DMS53 treated with DMSO at 0.1 percent for 48 hours (cell line): ENCODE data around the gene FEM1C.

ENCODE experiments used
- DNase-seq: peaks from one replicate; lab custom pipeline; 2025; ENCODE audit not compliant: unreplicated experiment; lab: John Stamatoyannopoulos, UW

FEM1C gene

DNA sequence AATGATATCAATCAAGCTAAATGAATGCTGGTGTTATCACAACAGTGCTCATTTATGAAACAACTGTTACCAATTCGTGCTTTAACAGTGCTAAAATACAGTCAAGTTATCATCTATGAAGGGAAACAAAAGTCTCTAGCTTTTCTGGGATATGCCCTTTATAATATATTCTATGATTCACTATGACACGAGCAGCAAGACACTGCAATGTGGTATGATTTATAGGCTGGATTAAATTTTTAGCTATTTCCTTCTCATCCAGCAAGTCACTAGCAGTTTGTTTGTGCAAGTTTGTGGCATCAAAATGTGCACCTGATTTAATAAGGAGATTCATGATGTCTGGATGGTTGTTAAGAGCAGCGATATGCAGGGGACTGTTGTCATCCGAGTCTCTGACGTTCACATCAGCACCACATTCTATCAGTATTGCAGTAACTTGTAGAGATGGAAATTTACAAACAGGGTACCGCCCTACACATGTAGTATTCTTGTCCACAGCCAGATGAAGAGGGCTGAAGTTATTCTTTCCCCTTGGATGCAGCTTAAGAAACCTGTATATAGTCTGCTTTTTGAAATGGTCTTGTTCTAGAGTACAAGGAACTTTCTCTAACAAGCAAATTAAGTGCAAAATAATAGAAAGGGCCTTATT lies 20.3 kb downstream of the FEM1C start:
- DNase-seq = no peak

DNA sequence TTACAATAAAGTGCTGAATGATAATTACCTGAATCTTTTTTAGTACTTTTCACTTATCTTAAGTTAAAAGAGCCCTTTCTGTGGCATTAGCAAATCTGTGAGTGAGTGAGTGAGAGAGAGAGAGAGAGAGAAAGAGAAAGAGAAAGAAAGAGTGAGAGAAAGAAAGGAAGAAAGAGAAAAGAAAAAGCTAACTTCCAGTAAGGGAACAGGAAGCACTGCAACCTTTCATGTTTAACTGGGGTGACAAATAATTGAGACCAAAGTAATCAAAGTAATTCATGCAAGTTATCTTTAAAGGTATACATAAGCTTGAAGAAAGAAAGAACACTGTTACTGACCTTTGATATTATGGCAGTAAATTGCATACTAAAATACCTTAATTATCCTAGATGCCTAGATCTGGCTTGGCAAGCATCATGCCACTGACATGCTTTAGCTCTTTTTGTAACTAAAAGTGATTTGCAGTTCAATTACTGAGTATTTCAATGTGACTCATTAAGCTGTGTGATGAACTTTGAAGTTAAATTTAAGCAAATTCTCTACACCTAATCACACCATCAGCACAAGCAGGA lies 21.7 kb downstream of the FEM1C start:
- DNase-seq = no peak

DNA sequence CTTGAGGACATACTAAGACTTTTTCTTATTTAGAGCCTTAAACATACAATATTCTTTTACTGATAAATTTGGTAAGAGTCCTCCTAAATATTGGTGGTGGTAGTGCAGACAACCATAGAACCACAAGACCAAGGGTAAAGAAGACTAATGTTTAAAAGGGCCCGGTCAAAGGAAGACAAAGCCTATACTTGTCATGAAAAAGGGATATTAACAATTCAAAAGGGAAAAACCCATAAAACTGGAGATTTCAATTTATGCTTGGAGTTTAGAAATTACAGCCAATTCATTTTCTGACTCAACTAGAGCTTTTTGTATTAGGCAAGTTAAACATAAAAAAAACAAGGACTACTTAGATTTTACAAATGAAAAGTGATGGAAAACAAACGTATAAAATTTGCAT lies 24.4 kb downstream of the FEM1C start:
- DNase-seq = no peak

DNA sequence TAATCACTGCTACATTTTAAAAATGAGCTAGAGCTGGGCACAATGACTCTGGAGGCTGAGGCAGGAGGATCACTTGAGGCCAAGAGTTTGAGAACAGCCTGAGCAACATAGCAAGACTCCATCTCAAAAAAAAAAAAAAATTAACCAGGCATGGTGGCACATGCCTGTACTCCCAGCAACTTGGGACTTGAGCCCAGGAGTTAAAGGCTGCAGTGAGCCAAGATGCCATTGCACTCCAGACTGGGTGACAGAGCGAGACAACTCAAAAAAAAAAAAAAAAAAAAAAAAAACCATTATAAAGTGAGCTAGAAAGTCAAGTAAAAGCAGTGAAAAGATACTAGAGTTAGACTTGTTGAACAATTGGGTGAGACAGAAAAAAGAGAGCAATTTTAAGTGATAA lies 28.2 kb downstream of the FEM1C start:
- DNase-seq = no peak

DNA sequence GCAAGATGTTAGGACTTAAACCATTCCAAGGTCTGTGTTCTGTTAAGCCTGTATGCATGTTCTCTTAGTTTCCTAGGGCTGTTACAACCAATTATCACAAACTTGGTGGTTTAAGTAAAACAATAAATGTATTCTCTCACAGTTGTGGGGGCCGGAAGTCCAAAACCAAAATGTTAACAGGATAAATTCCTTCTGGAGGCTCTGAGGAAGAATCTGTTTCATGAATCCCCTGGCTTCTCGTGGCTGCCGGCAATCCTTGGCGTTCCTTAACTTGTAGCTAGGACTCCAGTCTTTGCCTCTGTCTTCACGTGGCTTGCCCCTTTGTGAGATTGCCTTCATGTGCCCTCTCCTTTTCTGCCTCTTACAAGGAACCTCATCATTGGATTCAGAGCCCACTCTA lies 30.4 kb downstream of the FEM1C start:
- DNase-seq = no peak

DNA sequence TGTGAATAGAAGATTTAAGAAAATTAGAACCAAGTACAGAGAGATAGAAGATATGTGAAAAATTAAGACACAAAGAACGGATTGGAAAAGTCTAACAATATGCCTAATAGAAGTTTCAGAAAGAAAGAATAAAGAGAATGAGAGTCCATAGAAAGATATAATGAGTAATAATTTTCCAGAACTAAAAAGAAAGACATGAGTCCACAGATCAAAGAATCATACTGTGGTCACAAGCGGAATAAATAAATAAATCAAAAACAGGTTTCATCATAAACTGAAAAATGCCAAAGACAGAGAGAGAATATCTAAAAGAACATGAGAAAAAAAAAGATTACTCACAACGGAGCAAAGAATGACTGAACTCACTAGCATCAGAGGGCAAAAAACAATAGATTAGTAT lies 32.9 kb downstream of the FEM1C start:
- no peak for DNase-seq

DNA sequence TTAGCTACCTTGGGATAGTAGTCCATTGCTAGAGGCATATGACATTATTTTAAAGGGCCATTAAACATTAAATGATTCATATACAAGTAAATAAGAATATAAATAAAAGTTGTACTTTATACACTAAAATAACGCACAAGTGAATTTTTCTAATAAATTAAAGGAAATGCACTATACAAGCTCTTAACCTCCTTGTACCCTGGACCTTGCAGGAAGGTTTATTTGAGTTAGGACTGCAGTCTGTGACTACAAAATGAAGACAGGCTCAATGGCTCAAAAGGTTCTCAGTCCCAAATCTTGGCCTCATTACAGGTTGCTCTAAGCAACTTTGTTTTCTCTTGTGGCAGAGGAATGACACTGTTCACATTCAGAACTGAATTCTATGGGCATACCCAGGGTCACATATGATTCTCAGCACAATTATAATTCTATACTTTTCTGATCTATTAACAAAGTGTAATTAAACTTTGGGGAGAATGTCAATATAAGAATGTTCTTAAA lies 34.4 kb downstream of the FEM1C start:
- DNase-seq = no peak

DNA sequence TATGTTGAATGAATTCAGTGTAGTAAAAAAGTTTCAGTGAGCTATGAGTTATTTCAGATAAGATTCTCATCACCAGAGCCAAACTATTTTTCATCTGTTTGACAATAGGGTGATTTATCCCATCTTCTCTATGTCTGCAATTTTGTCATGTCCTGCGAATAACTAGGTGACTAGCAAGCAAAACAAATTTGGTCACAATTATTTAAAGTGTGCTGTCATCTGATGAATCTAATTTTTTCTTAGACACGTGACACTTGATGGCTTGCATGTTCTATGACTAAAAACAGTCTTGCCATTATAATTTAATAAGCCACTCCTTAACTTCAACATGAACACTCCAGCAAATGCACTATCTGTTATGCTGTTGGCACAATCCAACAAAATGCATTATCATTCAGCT lies 35.0 kb downstream of the FEM1C start:
- no peak for DNase-seq

DNA sequence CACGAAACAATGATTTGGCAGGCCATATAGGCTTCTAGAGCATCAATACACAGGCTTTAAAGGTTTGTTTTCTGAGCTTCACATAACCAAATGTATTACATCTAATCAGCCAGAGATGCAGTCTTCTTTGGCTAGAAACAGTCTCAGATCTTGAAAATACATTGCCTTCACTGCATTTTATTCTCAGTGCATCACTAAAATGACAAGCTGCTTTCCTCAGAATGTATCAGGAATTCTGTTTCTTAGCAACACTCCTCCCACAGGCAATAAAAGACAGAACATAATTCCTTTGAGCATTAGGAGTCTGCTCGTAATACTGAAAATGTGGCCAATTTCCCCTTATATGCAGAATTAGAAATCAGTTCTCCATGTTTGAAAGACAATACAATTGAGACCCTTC lies 36.9 kb downstream of the FEM1C start:
- DNase-seq = no peak

DNA sequence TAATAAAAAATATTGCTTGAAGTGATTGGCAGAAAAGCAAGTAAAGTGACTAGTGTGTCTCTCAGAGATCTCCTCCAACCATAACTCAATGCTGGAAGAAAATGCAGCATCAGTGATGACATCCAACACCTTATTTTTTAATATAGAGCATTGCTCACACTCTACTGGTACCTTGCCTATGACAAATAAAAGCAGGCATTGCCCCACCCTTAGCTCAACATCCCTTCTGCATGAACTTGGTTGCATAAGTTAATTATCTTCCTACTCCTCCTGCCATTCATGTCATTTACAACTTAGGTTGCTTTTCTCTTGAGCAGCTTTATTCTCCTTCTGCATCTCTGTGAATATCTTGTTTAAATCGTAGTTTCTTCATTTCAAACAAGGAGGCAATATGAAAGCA lies 41.2 kb downstream of the FEM1C start:
- DNase-seq = no peak

DNA sequence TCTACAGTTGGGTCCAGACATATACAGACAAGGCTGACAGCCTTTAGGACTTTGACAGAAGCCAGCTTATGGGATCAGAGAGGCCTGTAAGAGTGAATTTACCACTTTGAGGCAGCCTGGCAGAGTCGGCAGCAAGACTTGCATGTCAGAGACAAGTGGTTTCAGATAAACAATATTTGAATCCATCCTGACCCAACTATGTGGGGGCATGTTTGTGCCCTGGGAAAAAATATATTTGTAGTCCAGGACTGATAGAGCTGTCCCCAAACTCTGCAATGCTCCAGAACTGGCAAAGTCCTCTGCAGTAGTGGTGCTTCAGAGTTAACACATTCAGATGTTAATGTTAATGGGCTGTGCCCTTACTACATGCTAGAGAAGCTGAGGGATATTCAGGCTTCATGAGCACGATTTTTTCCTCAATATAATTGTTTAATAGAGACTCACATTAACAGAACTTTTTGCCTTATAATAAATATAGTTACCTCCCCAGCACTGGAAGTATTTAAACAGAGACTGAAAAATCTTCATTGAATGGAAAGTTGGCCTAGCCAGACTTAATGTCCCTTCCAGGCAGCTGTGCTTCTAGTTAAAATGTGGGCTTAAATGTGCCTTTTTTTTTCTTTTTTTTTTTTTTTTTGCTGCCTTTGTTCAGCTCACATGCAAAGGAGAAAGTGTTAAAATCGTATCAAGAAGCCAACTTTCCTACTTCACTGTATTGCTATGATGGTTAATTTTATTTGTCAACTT lies 42.9 kb downstream of the FEM1C start:
- DNase-seq = no peak

DNA sequence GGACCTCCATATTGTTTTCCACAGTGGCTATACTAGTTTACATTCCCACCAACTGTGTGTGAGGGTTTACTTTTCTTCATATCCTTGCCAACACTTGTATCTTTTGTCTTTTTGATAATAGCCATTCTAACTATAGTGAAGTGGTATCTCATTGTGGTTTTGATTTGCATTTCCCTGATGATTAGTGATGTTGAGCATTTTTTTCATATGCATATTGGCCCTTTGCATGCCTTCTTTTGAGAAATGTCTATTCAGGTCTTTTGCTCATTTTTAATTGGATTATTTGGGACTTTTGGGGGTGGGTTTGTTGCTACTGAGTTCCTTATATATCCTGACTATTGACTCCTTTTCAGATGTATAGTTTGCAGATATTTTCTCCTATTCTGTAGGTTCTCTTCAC lies 44.4 kb downstream of the FEM1C start:
- no peak for DNase-seq

DNA sequence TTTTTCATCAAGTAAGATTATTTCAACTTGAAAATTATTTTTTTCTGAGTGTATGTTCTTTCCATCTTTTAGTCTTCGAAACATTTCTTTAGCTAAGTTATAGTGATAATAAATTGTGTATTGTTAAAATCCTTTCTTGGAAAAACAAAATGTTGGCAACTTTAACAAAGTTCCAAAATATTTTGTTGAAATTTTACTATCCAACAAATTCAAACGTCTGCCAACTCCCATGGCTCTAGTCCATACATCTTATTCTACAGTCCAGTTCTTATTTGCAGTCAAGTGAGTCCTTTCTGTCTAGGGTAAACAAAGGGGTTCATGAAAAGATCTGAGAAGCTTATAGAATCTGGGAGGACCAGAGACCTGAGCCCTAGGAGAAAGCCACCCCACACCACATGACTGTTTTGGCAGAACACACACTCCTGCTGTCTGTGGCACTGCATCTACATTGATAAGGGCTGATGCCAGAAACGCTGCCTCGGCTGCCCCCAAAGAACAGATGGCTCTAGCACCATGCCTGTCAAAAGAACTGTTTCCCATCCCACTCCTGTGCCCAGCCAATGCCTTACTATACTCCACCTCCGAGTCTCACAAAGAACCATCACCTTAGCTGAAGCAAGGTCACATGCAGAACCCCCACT lies 47.5 kb downstream of the FEM1C start:
- no peak for DNase-seq

DNA sequence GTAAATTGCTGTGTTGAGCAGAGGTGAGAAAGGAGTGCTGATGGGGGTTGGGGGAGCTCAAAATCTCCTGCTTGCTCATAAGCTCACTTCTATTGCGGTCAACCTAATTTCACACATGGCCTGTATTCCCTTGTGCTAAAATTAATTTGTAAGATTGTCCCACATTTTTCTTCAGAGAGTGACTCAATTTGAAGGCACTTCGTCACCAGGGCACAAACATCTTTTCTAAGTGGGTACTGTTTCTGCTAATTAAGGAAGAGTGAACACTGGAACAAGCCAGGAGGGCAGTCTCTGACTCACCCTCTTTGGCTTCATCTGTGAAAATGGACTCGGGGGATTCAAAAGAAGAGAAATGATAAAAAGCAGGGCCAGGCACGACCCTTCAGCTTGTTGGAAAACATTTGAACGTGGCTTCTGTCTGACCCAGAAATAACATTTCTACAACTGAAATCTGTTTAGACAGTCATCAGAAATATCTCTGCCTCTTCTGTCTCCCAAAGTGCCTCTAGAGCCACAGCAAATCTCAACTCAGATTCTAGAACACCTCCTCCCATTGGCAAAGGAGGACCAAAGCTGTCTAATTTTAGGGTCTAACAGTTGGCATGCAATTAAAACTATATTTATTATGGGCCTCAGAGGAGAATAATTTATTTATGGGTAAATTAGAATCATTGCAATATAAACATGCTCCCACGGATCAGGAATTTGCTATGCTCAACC lies 49.8 kb downstream of the FEM1C start:
- DNase-seq = no peak

DNA sequence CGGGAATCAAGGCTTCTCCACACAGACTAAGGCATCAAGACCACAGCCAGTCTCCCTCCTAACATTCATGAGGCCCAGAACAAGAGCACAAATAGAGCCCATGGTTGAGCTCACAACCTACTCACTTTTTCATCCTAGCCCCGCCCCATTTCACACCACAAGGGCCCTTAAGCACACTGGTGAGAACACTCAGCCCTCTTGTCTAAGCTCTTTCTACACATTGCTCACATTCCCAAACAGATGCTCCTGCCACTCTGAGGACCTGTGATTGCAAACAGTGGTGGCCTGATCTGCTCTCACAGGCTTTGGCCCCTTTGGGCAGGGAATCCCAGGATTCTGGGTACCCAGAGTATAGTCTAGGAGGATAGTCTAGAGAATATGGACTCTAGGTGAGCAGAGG lies 54.0 kb downstream of the FEM1C start:
- peak; percentile 36 for DNase-seq

DNA sequence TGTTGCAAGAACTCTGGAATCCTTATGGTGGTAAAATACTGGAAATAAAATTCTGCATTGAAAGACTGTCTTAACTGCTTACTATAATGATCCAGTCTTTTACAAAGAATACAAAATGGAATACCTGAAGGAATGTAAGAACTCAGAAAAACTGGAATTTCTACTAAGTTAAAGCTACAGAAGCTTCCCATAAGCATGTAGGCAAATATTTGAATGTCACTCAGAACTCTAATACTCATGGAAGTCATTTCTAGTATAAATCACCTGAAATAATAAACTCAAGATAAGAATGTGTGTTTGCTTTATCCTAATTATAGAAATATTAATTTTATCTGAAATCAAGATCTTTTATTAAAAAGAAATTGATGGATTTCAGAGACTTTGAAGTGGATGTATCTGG lies 54.8 kb downstream of the FEM1C start:
- peak; percentile 30 for DNase-seq

DNA sequence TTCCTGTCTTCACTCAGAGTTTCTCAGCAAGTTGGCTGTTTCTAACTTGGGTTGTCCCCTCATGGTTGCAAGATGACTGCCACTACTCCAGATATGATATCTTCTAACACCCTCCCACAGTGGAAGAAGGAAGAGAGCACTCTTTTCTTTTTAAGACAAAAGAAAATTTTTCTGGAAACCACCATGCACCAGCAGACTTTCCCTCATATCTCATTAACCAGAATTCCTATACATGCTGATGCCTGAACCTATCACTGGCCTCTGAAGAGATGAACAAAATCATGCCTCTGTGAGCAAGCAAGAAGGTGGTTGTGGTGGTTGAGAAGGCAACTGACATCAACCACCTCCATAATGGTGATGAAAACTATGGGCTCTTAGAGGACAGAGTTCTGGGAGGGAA lies 56.8 kb downstream of the FEM1C start:
- DNase-seq = no peak

DNA sequence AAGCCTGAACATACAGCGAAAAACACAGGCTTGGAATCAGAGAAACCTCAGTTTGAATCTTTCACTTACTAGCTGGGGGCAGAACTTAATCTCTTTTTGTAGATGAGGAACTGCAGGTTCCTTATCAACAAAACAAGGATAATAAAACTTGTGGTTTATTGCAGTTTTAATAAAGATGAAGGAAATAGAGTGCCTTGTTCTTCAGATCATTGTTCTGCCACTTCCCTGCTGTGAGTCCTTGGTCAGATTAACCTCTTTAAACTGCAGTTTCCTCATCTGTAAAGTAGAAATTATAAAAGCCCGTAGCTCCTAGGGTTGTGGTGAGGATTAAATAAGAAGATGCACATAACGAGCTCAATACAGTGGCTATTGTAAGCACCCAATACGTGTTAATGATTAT lies 57.4 kb downstream of the FEM1C start:
- no peak for DNase-seq

DNA sequence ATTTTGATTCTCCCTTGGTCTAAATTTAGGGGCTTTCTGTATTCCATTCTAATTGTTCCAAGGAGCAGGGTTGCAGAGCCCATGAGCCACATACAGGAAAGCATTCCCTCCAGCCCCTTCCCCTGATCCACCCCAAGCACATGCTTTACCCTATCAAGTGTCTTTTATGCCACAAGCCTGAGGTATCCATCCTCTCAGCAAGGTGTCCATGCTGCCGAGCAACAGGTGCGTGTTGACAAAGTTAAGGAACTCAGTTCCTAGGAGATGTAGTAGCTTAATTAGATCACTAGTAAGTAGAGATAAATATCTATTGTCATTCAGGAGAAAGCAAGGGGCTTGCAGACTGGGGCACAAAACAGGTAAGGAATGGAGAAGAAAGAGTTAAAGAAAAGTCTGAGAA lies 57.8 kb downstream of the FEM1C start:
- no peak for DNase-seq

DNA sequence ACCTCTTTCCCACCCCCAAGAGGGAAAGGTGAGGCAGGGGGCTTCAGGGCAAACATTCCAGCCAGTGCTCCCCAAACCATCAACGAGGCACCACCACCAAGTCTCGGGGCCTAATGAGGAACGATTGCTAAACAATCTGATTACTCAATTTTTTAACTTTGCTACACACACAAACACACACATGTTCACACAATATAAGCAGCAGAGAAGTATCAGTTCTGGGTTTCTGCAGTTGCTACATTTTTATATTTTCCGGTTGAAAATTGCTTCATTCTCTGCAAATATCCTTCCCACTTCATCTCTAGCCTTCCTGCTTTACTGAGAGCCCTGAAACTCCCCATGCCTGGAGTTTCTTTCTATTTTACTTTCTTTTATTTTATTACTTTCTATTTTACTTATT lies 60.2 kb downstream of the FEM1C start:
- DNase-seq = no peak

DNA sequence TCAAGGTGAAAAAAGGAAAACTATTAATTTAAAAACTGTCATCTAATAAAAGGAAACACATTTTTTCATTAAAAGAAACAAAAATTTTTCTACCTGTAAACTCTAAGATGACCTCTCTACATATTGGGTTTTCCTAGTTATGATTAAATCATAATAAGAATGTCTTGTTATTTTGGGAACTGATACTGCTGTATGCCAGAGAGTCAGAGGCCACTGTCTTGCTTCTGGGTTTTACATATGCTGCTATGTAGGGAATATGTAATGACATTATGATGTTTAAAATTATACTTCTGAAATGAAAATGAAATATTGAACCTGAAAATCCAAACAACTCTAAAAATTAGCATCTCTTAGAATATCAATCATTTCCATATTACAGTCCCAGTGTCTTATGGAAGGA lies 63.7 kb downstream of the FEM1C start:
- DNase-seq = no peak
